Astrocyte (in vitro differentiated cells and primary cell): Measurements from ENCODE around the gene HSPE1. TPM values are rescaled to one million over a fixed set of nuclear protein-coding genes. Genes with fewer than 3 reads are reported as not detected.
A peak's percentile ranks its signal among the peaks of the same experiment; 100 is the strongest.

Experiments
- DNase-seq: peaks from one replicate; pipeline ENCODE4 v3.0.0-alpha.2; 2010; ENCODE audit warnings: low read depth
- FAIRE-seq: peaks from 2 replicates; lab custom pipeline; 2011; peaks lifted over from hg19 to GRCh38; lab: Jason Lieb, UNC
- H2AFZ ChIP-seq: 2 replicates; pipeline ENCODE4 v1.6.0; 2012; ENCODE audit warnings: low read depth, low read length, inconsistent platforms
- H3K27ac ChIP-seq: 2 replicates; pipeline ENCODE4 v1.5.1; 2011; ENCODE audit warnings: low read depth, low read length, inconsistent platforms
- H3K27me3 ChIP-seq: 2 replicates; pipeline ENCODE4 v1.6.0; 2011; ENCODE audit warnings: low read length, inconsistent platforms; ENCODE audit not compliant: insufficient read depth
- H3K36me3 ChIP-seq: 2 replicates; pipeline ENCODE4 v1.5.1; 2011; ENCODE audit warnings: low read length, inconsistent platforms; ENCODE audit not compliant: insufficient read depth
- H3K4me1 ChIP-seq: 2 replicates; pipeline ENCODE4 v1.5.1; 2011; ENCODE audit warnings: low read length, inconsistent platforms; ENCODE audit not compliant: insufficient read depth
- H3K4me2 ChIP-seq: 2 replicates; pipeline ENCODE4 v1.6.0; 2012; ENCODE audit warnings: low read length, inconsistent platforms
- H3K4me3 ChIP-seq: 2 replicates; pipeline ENCODE4 v1.5.1; 2011; ENCODE audit warnings: low read depth, mild to moderate bottlenecking, low read length, inconsistent platforms; ENCODE audit not compliant: insufficient read depth
- H3K79me2 ChIP-seq: 2 replicates; pipeline ENCODE4 v1.6.0; 2012; ENCODE audit warnings: mild to moderate bottlenecking, low read length, inconsistent platforms; ENCODE audit not compliant: insufficient read depth
- H3K9ac ChIP-seq: 2 replicates; pipeline ENCODE4 v1.6.0; 2012; ENCODE audit warnings: mild to moderate bottlenecking, low read length, inconsistent platforms
- H3K9me3 ChIP-seq: 2 replicates; pipeline ENCODE4 v1.5.1; 2012; ENCODE audit warnings: low read depth, mild to moderate bottlenecking, low read length, inconsistent platforms; ENCODE audit not compliant: insufficient read depth
- H4K20me1 ChIP-seq: 2 replicates; pipeline ENCODE4 v1.6.0; 2012; ENCODE audit warnings: low read length, inconsistent platforms; ENCODE audit not compliant: insufficient read depth
- H3K27ac Mint-ChIP-seq: one replicate; pipeline ENCODE4 v1.8.0; 2021; ENCODE audit warnings: mild to moderate bottlenecking, mixed read lengths; ENCODE audit not compliant: unreplicated experiment
- H3K27me3 Mint-ChIP-seq: one replicate; pipeline ENCODE4 v1.8.0; 2021; ENCODE audit warnings: low read depth, mixed read lengths; ENCODE audit not compliant: unreplicated experiment
- H3K36me3 Mint-ChIP-seq: one replicate; pipeline ENCODE4 v1.8.0; 2021; ENCODE audit warnings: low read depth, mixed read lengths; ENCODE audit not compliant: unreplicated experiment
- H3K4me1 Mint-ChIP-seq: one replicate; pipeline ENCODE4 v1.8.0; 2021; ENCODE audit warnings: low read depth, mixed read lengths; ENCODE audit not compliant: unreplicated experiment
- H3K4me3 Mint-ChIP-seq: one replicate; pipeline ENCODE4 v1.8.0; 2021; ENCODE audit warnings: mild to moderate bottlenecking, moderate library complexity, mixed read lengths; ENCODE audit not compliant: unreplicated experiment
- H3K9me3 Mint-ChIP-seq: one replicate; pipeline ENCODE4 v1.8.0; 2021; ENCODE audit warnings: mild to moderate bottlenecking, mixed read lengths; ENCODE audit not compliant: unreplicated experiment
- EZH2 ChIP-seq: IDR thresholded peaks from 2 replicates; pipeline ENCODE4 v1.6.1; 2012; ENCODE audit warnings: mild to moderate bottlenecking, low read length, inconsistent platforms; ENCODE audit not compliant: insufficient read depth
- total RNA-seq: library from RNA; stranded (reverse); gene quantifications from 2 replicates; pipeline ENCODE4 v1.2.1, GENCODE V29; 2021
- TF ChIP-seq, protein P1 (sequence below): IDR thresholded peaks from 2 replicates; pipeline ENCODE4 v1.5.1; 2011; ENCODE audit warnings: low read depth, mild to moderate bottlenecking, inconsistent platforms, low read length, moderate library complexity; ENCODE audit not compliant: insufficient read depth

Gene HSPE1
- total RNA-seq, 1 donor from 2014 or later = 139 TPM

DNA sequence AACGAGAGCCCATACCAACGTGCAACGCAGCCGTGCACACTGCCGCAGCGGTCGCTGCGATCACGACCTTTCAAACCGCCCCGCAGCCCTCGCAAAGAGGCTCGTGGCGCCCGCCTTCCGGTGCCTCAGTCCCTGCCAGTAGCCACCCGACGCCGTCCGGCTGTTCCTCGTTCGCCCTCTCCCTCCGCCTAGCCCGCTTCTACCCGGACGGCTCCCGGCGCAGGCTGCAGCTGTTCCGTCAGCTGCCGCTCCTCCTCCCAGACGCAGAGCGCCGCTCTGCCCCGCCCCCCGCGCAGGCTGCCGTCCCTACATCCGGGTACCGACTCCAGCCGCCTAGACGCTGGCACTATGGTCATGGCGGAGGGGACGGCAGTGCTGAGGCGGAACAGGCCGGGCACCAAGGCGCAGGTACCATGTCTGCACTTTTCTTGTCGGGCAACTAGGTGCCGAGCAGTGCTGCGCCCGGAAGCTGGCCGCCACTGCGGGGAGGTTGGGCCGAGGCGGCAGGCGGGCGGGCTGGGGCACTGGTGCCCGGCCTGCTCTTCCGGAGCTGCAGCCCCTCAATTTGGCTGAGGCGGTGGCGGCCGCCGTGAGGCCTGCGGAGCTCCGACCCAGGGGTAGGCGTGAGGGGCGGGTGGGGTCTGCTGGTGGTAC lies 15.7 kb downstream of the HSPE1 start, which contains the start of gene MOB4:
MOB4 (plus strand) TSS at position 328 of the 654 bp plus-strand sequence; CDS start at position 349, 21 bp downstream.
- Mint-ChIP-seq H3K27me3 (no peaks in the 10 kb centered on the region), H3K27ac (peak within 1 kb of the TSS; percentile 85), H3K9me3 (no peaks in the 10 kb centered on the region), H3K4me1 (peaks cover 9% of the 10 kb centered on the region), H3K36me3 (no peaks in the 10 kb centered on the region), H3K4me3 (peak within 1 kb of the TSS; percentile 98)
- FAIRE-seq (no peak), DNase-seq (peak; percentile 82)
- no peak for TF ChIP-seq EZH2
- TF ChIP-seq, protein P1, sequence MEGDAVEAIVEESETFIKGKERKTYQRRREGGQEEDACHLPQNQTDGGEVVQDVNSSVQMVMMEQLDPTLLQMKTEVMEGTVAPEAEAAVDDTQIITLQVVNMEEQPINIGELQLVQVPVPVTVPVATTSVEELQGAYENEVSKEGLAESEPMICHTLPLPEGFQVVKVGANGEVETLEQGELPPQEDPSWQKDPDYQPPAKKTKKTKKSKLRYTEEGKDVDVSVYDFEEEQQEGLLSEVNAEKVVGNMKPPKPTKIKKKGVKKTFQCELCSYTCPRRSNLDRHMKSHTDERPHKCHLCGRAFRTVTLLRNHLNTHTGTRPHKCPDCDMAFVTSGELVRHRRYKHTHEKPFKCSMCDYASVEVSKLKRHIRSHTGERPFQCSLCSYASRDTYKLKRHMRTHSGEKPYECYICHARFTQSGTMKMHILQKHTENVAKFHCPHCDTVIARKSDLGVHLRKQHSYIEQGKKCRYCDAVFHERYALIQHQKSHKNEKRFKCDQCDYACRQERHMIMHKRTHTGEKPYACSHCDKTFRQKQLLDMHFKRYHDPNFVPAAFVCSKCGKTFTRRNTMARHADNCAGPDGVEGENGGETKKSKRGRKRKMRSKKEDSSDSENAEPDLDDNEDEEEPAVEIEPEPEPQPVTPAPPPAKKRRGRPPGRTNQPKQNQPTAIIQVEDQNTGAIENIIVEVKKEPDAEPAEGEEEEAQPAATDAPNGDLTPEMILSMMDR = no peak
- Histone ChIP-seq H4K20me1 (peaks cover 22% of the 10 kb centered on the region), H2AFZ (peak within 1 kb of the TSS; percentile 95), H3K79me2 (peaks cover 52% of the 10 kb centered on the region), H3K4me2 (peak within 1 kb of the TSS; percentile 91), H3K4me3 (peak within 1 kb of the TSS; percentile 79), H3K4me1 (peaks cover 8% of the 10 kb centered on the region), H3K27ac (peak within 1 kb of the TSS; percentile 86), H3K36me3 (no peaks in the 10 kb centered on the region), H3K27me3 (no peaks in the 10 kb centered on the region), H3K9me3 (no peaks in the 10 kb centered on the region), H3K9ac (peak within 1 kb of the TSS; percentile 95)

DNA sequence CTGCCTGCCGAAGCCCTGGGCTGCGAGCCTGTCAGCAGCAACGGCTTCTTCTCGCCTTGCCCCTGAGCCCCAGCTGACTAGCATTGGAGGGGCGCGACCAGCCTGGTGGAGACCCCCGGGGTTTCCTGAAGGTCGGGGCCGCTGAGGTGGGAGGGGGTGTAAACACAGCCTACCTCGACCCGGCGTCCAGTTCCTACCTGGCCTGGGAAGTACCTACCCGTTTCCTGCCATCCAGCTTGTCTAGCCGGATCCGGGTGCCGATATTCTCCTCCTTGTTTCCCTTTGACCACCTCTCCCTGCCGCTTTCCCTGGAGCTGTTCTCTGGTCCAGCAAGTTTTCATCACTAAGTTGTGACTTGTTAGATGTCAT lies 16.2 kb downstream of the HSPE1 start:
- H4K20me1 ChIP-seq = peaks cover 22% of the 10 kb centered on the region
- peak overlapping the region; percentile 95 for H3K9ac ChIP-seq
- no peaks in the 10 kb centered on the region for H3K27me3 ChIP-seq
- peak overlapping the region; percentile 98 for H3K4me3 Mint-ChIP-seq
- H3K4me3 ChIP-seq = peak overlapping the region; percentile 79
- H3K36me3 Mint-ChIP-seq = no peaks in the 10 kb centered on the region
- peaks cover 8% of the 10 kb centered on the region for H3K4me1 ChIP-seq
- peak overlapping the region; percentile 91 for H3K4me2 ChIP-seq
- DNase-seq (peak; percentile 20), FAIRE-seq (no peak)
- peaks cover 9% of the 10 kb centered on the region for H3K4me1 Mint-ChIP-seq
- H3K27me3 Mint-ChIP-seq = no peaks in the 10 kb centered on the region
- H3K9me3 Mint-ChIP-seq = no peaks in the 10 kb centered on the region
- H3K79me2 ChIP-seq = peaks cover 57% of the 10 kb centered on the region
- H3K36me3 ChIP-seq = no peaks in the 10 kb centered on the region
- H3K27ac ChIP-seq = peak overlapping the region; percentile 86
- H2AFZ ChIP-seq = peak overlapping the region; percentile 95
- no peaks in the 10 kb centered on the region for H3K9me3 ChIP-seq
- peak overlapping the region; percentile 84 for H3K27ac Mint-ChIP-seq
- TF ChIP-seq, protein P1 = no peak
- no peak for TF ChIP-seq EZH2

DNA sequence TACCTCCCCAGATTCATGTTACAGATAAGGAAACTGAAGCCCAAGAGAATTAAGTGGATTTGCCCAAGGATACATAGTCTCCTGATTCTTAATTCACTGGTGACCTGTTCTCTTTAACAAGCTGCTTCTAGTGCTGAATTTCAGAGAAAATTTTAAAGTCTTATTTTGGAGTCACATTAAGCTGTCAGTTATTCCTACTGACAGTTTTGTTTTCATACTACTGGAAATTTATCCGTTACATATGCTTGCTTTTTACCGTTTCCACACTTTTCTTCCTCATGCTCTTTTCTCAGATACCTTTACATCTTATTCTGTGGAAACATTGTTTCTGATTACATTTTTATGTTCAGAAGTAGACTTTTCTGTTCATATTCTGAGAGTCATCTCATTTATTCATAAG lies 17.0 kb downstream of the HSPE1 start:
- no peak for DNase-seq
- Histone ChIP-seq H3K9ac (peak overlapping the region; percentile 95), H3K4me1 (peaks cover 8% of the 10 kb centered on the region), H3K4me2 (peak overlapping the region; percentile 91), H3K36me3 (no peaks in the 10 kb centered on the region), H3K27ac (no peak overlapping the region), H3K27me3 (no peaks in the 10 kb centered on the region), H3K79me2 (peaks cover 65% of the 10 kb centered on the region), H4K20me1 (peaks cover 22% of the 10 kb centered on the region), H3K9me3 (no peaks in the 10 kb centered on the region), H2AFZ (no peak overlapping the region), H3K4me3 (peak overlapping the region; percentile 79)
- TF ChIP-seq EZH2 = no peak
- TF ChIP-seq, protein P1 = no peak
- H3K4me1 Mint-ChIP-seq = peaks cover 9% of the 10 kb centered on the region
- H3K36me3 Mint-ChIP-seq = peaks cover 3% of the 10 kb centered on the region
- no peak for FAIRE-seq
- H3K27ac Mint-ChIP-seq = no peak overlapping the region
- no peaks in the 10 kb centered on the region for H3K27me3 Mint-ChIP-seq
- no peaks in the 10 kb centered on the region for H3K9me3 Mint-ChIP-seq
- H3K4me3 Mint-ChIP-seq = peak overlapping the region; percentile 98
